Measurements from ENCODE around the gene CNTNAP2.
"Not testable (repeated sequence)": the region's sequence is repeated elsewhere in the genome, so short reads cannot be mapped to it uniquely, and the experiment has no call there.

The CNTNAP2 gene

GRCh38 chr7:146892151-146892550, 775.5 kb downstream of the CNTNAP2 start:
- no peak for DNase-seq (ENCODE audit: low spot score)

GRCh38 chr7:146894927-146895326, 778.3 kb downstream of the CNTNAP2 start:
- no peak for DNase-seq (ENCODE audit: low spot score)

GRCh38 chr7:146902266-146902665, 785.7 kb downstream of the CNTNAP2 start:
- no peak for DNase-seq (ENCODE audit: low spot score)

GRCh38 chr7:146902728-146903127, 786.1 kb downstream of the CNTNAP2 start:
- no peak for DNase-seq (ENCODE audit: low spot score)

- not testable (repeated sequence) for DNase-seq (ENCODE audit: low spot score)
Observed at GRCh38 chr7:146905746-146906145, 789.1 kb downstream of the CNTNAP2 start.

- DNase-seq (ENCODE audit: low spot score) = no peak
Observed at GRCh38 chr7:146922782-146923181, 806.2 kb downstream of the CNTNAP2 start.

- no peak for DNase-seq (ENCODE audit: low spot score)
Observed at GRCh38 chr7:146926841-146927240, 810.2 kb downstream of the CNTNAP2 start.

GRCh38 chr7:146937836-146938235, 821.2 kb downstream of the CNTNAP2 start:
- no peak for DNase-seq (ENCODE audit: low spot score)

- DNase-seq (ENCODE audit: low spot score) = no peak
Observed at GRCh38 chr7:146943483-146943882, 826.9 kb downstream of the CNTNAP2 start.

GRCh38 chr7:146948703-146949102, 832.1 kb downstream of the CNTNAP2 start:
- no peak for DNase-seq (ENCODE audit: low spot score)

GRCh38 chr7:146956321-146956720, 839.7 kb downstream of the CNTNAP2 start:
- no peak for DNase-seq (ENCODE audit: low spot score)

GRCh38 chr7:146956853-146957252, 840.3 kb downstream of the CNTNAP2 start:
- DNase-seq (ENCODE audit: low spot score) = no peak

- DNase-seq (ENCODE audit: low spot score) = no peak
Observed at GRCh38 chr7:146960773-146961391, 844.3 kb downstream of the CNTNAP2 start.

- DNase-seq (ENCODE audit: low spot score) = no peak
Observed at GRCh38 chr7:146961617-146962016, 845.0 kb downstream of the CNTNAP2 start.

GRCh38 chr7:146966274-146966673, 849.7 kb downstream of the CNTNAP2 start:
- DNase-seq (ENCODE audit: low spot score) = no peak

GRCh38 chr7:146982482-146982881, 865.9 kb downstream of the CNTNAP2 start:
- no peak for DNase-seq (ENCODE audit: low spot score)

- no peak for DNase-seq (ENCODE audit: low spot score)
Observed at GRCh38 chr7:146991596-146991995, 875.0 kb downstream of the CNTNAP2 start.

GRCh38 chr7:146993764-146994163, 877.2 kb downstream of the CNTNAP2 start:
- DNase-seq (ENCODE audit: low spot score) = no peak

- no peak for DNase-seq (ENCODE audit: low spot score)
Observed at GRCh38 chr7:147008530-147008929, 891.9 kb downstream of the CNTNAP2 start.

- no peak for DNase-seq (ENCODE audit: low spot score)
Observed at GRCh38 chr7:147012666-147013065, 896.1 kb downstream of the CNTNAP2 start.

- DNase-seq (ENCODE audit: low spot score) = no peak
Observed at GRCh38 chr7:147013825-147014224, 897.2 kb downstream of the CNTNAP2 start.

GRCh38 chr7:147014286-147014955, 897.8 kb downstream of the CNTNAP2 start:
- no peak for DNase-seq (ENCODE audit: low spot score)

GRCh38 chr7:147015999-147016398, 899.4 kb downstream of the CNTNAP2 start:
- no peak for DNase-seq (ENCODE audit: low spot score)

GRCh38 chr7:147022056-147022455, 905.5 kb downstream of the CNTNAP2 start:
- no peak for DNase-seq (ENCODE audit: low spot score)

All from hepatic stellate cell (primary cell).